ENCODE data around the gene CD40.

Gene CD40

DNA sequence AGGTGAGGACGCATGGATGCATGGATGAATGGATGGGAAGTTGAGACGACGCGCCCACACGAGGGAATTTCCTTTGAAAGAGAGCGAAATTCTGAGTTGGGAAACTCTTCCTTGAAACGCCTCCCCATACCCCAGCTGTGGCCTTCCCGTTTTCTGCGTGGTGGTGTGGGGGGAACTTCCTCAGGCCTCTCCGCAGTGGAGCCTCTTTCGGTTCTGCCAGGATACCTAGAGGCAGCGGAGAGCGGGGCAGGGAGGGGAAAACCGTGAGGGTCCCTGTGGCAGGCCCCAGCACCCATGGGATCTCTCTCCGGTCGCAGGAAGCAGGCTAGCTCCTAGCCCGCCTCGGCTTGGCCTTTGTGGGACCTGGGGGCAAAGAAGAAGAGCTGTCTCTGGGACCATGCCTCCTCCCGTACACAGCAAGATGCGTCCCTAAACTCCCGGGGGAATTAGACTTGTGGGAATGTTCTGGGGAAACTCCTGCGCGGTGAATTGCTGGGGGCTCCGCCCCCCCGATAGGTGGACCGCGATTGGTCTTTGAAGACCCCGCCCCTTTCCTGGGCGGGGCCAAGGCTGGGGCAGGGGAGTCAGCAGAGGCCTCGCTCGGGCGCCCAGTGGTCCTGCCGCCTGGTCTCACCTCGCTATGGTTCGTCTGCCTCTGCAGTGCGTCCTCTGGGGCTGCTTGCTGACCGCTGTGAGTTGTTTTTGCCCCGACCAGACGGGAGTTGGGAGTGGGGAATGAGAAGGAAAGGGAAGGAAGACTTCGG lies at the start of gene CD40:
Gene CD40 (plus strand): TSS at position 611 of the 764 bp plus-strand sequence. CDS start 30 bp downstream, at position 641.
- H3K4me3 ChIP-seq (ENCODE audit: low read depth, low read length): no peak within 1 kb of the TSS
- TF ChIP-seq, protein P1, sequence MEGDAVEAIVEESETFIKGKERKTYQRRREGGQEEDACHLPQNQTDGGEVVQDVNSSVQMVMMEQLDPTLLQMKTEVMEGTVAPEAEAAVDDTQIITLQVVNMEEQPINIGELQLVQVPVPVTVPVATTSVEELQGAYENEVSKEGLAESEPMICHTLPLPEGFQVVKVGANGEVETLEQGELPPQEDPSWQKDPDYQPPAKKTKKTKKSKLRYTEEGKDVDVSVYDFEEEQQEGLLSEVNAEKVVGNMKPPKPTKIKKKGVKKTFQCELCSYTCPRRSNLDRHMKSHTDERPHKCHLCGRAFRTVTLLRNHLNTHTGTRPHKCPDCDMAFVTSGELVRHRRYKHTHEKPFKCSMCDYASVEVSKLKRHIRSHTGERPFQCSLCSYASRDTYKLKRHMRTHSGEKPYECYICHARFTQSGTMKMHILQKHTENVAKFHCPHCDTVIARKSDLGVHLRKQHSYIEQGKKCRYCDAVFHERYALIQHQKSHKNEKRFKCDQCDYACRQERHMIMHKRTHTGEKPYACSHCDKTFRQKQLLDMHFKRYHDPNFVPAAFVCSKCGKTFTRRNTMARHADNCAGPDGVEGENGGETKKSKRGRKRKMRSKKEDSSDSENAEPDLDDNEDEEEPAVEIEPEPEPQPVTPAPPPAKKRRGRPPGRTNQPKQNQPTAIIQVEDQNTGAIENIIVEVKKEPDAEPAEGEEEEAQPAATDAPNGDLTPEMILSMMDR (IDR thresholded peaks at IDR 0.05; ENCODE audit: low read depth, low read length): no peak

- TF ChIP-seq, protein P1 (IDR thresholded peaks at IDR 0.05; ENCODE audit: low read depth, low read length): no peak
- no peak overlapping the region for H3K4me3 ChIP-seq (ENCODE audit: low read depth, low read length)
Observed at GRCh38 chr20:46070215-46070900, 47.8 kb upstream of the CD40 start.

GRCh38 chr20:46071573-46071972 lies 46.5 kb upstream of the CD40 start:
- TF ChIP-seq, protein P1 (IDR thresholded peaks at IDR 0.05; ENCODE audit: low read depth, low read length): no peak

DNA sequence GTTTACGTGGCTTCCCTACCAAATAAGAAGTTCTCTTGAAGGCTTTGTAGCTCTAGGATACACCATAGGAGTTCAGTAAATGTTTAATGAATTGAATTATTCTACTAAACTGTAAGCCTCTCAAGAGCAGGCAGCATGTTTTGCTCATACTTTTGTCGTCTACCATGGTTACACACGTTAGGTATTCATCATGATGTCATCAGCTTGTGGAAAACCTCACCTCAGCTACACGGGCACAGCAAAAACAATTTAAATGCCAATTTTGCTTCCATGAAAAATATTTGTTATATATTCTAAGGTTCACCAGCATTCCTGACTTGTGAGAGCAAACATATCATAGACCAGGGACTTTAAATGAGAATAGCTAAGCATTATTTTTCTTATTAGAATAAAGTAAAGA lies 45.1 kb upstream of the CD40 start:
- TF ChIP-seq, protein P1 (IDR thresholded peaks at IDR 0.05; ENCODE audit: low read depth, low read length): no peak
- no peak overlapping the region for H3K4me3 ChIP-seq (ENCODE audit: low read depth, low read length)

More at GRCh38 chr20:46071573-46071972, 46.5 kb upstream of the CD40 start:
- no peak overlapping the region for H3K4me3 ChIP-seq (ENCODE audit: low read depth, low read length)

DNA sequence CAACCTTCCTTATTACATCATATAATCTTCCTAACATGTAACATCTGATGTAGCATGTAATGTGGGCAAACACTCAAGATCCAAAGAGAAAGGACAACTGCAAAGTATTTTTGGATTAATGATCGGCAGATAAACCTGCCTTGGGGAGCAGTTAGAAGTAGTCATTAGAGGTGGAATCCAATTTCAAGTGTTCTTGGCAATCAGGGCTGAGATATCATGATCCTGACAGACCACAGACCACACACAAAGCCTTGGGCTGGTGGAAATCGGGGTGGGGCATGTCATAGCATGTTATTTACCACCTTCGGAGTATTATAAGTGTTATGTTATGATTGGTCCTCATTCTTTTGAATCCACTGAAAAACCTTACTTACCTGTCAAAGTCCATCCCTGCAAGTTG lies 44.7 kb upstream of the CD40 start:
- H3K4me3 ChIP-seq (ENCODE audit: low read depth, low read length): no peak overlapping the region
- TF ChIP-seq, protein P1 (IDR thresholded peaks at IDR 0.05; ENCODE audit: low read depth, low read length): no peak

DNA sequence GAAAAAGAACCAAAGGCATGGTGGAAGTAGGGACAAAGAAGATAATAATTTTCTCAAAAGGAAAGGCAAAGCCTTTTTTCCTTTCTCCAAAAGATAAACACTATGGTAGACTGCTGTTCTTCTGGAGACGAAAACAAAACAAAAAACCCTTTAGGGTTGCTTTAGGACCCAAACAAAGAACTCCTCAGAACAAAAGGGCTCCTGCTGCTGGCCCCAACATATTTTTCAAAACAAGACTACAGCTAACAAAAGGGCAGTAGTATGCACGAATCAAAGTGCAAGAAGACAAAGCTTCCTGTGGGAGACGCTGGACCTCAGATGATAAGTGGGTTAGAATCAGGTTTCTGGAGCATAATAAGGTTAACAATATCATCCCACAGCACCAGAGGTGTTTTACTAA lies 44.1 kb upstream of the CD40 start:
- TF ChIP-seq, protein P1 (IDR thresholded peaks at IDR 0.05; ENCODE audit: low read depth, low read length): no peak
- no peak overlapping the region for H3K4me3 ChIP-seq (ENCODE audit: low read depth, low read length)

- no peak overlapping the region for H3K4me3 ChIP-seq (ENCODE audit: low read depth, low read length)
- TF ChIP-seq, protein P1 (IDR thresholded peaks at IDR 0.05; ENCODE audit: low read depth, low read length): no peak
Observed at GRCh38 chr20:46076806-46077205, 41.3 kb upstream of the CD40 start.

Data from WI38 (cell line).